ENCODE results near the gene PTPN22.

Gene PTPN22

DNA sequence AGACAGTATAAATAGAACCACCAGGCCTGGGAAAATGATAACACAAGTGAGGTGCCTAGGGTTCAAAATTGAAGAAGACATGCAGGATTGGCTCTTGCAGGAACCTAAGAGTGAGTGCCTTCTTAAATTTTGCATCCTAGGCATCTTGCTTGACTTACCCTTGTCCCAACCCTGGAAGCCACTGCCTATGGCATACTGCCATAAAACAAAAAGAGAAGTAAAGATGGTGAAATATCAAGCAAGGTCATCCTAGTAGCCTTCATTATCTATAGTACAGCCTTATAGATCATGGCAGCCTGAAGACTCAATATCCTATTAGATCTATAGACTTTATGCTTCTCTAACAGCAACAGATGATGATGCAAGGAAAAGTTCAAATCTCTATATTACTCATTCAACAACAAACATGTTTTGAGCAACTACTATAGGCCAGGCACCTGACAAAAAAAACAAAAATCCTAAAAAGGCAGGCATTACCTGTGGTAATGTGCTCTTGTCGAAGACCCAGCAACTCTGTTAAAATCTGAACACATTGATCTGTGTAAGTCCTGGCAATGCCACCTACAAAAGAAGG lies 26.8 kb upstream of the PTPN22 start:
- ATAC-seq (peak; percentile 58), DNase-seq (ENCODE audit: low spot score in 2 of 2) (no peak)
- peak overlapping the region; percentile 77 for H3K27ac Mint-ChIP-seq
- no peak overlapping the region for H3K4me3 Mint-ChIP-seq
- H3K36me3 Mint-ChIP-seq: peaks cover 95% of the 10 kb centered on the region
- H3K4me1 Mint-ChIP-seq: peaks cover 55% of the 10 kb centered on the region
- no peaks in the 10 kb centered on the region for H3K9me3 Mint-ChIP-seq

DNA sequence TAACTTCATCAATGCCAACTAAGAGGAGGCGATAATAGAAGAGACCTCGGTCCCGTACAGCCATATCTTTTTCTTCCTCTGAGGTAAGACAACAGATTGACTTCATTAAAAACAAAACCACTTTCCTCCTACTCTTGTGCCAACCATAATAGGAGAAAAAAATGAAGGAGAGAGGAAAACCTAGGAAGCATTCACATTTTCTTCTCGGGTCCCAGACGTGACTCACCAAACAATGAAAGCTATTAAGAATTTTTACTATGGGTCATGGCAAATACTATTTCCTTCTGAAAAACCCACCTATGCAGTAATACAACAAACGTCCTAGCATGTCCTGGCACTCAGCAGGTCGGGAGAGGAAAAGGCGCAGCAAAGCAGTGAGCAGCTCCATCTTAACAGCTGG lies 24.4 kb upstream of the PTPN22 start:
- Mint-ChIP-seq H3K4me1 (peaks cover 32% of the 10 kb centered on the region), H3K36me3 (peaks cover 71% of the 10 kb centered on the region), H3K9me3 (no peaks in the 10 kb centered on the region), H3K4me3 (no peak overlapping the region), H3K27ac (peak overlapping the region; percentile 54)
- no peak for ATAC-seq
- DNase-seq (ENCODE audit: low spot score in 2 of 2): no peak

DNA sequence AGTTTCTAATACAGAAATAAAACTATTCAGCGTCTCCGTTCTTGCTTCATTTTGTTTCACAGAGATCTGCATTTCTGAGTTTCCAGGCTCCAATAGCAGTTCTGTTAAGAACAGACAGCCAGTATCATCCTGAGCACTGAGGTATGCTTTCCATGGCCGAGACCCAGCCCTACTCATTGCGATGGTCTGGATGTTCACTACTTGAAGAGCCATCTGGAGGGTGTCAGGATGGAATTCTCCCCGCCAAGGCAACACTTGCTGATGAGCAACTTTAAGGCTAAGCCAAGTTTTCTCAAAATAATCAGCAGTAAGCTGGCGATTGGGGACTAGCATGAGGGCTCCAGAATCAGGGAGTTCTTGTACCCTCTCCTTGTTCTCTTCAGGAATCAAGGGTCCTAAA lies 23.6 kb upstream of the PTPN22 start:
- Mint-ChIP-seq H3K9me3 (no peaks in the 10 kb centered on the region), H3K27ac (no peak overlapping the region), H3K4me3 (no peak overlapping the region), H3K36me3 (peaks cover 69% of the 10 kb centered on the region), H3K4me1 (peaks cover 29% of the 10 kb centered on the region)
- DNase-seq (ENCODE audit: low spot score in 2 of 2): no peak
- ATAC-seq: no peak

DNA sequence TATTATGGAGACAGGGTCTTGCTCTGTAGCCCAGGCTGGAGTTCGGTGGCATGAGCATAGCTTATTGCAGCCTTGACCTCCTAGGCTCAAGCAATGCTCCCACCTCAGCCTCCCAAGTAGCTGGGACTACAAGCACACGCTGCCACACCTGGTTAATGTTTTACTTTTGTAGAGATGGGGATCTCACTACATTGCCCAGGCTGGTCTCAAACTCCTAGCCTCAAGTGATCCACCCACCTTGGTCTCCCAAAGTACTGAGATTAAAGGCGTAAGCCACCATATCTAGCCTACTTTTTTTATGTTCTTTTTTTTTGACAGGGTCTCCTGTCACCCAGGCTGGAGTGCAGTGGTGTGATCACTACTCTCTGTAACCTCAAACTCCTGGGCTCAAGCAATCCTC lies 21.8 kb upstream of the PTPN22 start:
- peaks cover 11% of the 10 kb centered on the region for H3K4me1 Mint-ChIP-seq
- no peaks in the 10 kb centered on the region for H3K9me3 Mint-ChIP-seq
- DNase-seq (ENCODE audit: low spot score in 2 of 2) (no peak), ATAC-seq (no peak)
- H3K36me3 Mint-ChIP-seq: peaks cover 50% of the 10 kb centered on the region
- peak overlapping the region; percentile 3 for H3K27ac Mint-ChIP-seq
- H3K4me3 Mint-ChIP-seq: no peak overlapping the region

DNA sequence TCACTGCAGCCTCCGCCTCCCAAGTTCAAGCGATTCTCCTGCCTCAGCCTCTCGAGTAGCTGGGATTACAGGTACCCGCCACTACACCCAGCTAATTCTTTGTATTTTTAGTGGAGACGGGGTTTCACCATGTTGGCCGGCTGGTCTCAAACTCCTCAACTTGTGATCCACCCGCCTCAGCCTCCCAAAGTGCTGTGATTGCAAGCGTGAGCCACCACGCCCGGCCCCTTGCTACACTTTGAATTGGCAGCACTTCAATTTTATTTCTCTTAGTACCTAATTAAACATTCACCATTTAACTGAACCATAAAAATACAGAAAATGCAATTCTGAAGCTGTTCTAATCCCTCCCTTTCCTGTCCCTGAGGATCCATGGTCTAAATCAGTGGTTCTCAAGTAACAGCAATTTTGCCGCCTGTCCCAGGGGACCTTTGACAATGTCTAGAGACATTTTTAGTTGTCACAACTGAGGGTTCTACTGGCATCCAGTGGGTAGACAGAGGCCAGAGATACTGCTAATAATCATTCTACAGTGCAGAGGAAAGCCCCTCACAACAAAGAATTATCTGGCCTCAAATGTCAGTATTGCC lies 20.2 kb upstream of the PTPN22 start:
- no peaks in the 10 kb centered on the region for H3K9me3 Mint-ChIP-seq
- no peak overlapping the region for H3K27ac Mint-ChIP-seq
- H3K4me3 Mint-ChIP-seq: no peak overlapping the region
- ATAC-seq (no peak), DNase-seq (ENCODE audit: low spot score in 2 of 2) (no peak)
- H3K4me1 Mint-ChIP-seq: peaks cover 5% of the 10 kb centered on the region
- H3K36me3 Mint-ChIP-seq: peaks cover 35% of the 10 kb centered on the region

DNA sequence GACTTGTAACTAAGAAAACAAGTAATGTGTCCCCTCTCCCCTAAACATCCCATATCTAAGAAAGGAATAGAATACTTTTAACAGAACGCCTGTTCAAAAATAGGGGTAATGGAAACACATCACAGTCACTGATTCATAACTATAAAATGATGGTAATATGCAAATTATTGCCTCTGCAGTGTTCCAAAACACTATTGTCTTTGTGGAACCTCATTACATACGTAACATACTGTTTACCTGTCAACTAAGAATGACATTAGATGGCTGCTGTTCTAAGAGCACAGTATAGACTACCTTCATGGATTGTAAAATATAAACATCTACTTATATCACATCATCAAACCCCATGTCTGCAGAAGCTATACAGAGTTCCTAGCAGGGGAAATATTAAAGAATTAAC lies 19.3 kb upstream of the PTPN22 start:
- Mint-ChIP-seq H3K27ac (peak overlapping the region; percentile 3), H3K9me3 (no peaks in the 10 kb centered on the region), H3K4me3 (no peak overlapping the region)

DNA sequence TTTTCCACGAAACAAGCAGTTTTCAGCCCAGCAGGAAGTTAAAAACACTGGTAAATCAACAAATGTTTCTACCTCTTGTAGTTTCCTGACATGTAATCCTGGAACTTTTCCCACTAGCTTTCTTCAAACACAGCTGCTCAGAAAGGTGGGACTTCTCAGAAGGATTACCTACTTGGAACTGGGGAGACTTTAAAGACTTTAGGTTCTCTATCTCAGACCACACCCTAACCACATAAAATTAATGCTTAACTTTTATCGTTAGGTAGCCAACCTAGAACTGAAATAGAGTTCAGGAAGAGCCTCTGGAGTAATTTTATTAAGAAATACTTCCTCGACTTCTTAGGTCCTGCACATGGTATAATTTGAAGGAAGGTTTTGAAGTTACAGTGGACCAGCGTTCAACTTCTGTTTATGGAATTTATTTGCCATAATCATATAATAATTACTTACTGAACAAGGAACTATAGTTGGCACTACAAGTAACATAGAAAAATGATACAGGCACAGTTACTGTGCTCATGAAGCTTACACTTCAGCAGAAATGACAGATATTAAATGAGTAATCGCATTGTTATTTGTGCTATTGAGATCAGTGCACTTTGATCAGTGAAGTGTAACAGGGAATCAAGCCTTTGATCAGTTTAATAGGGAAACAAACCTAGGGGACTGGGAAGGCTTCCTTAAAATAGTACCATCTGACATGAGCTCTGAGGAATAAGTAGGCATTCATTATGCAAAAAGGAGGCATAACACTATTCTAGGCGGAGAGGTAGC lies 16.1 kb upstream of the PTPN22 start, which contains the start of gene BCL2L15:
BCL2L15 (minus strand) TSS at position 180 of the 774 bp plus-strand sequence. CDS start 206 bp downstream, outside the sequence.
- ATAC-seq (no peak), DNase-seq (ENCODE audit: low spot score in 2 of 2) (no peak)
- H3K36me3 Mint-ChIP-seq: peaks cover 6% of the 10 kb centered on the region
- H3K4me3 Mint-ChIP-seq: no peak within 1 kb of the TSS
- H3K27ac Mint-ChIP-seq: no peak within 1 kb of the TSS
- H3K9me3 Mint-ChIP-seq: no peaks in the 10 kb centered on the region
- H3K4me1 Mint-ChIP-seq: peaks cover 5% of the 10 kb centered on the region

More for the DNA sequence above, 19.3 kb upstream of the PTPN22 start:
- DNase-seq (ENCODE audit: low spot score in 2 of 2) (no peak), ATAC-seq (no peak)
- Mint-ChIP-seq H3K36me3 (peaks cover 26% of the 10 kb centered on the region), H3K4me1 (peaks cover 5% of the 10 kb centered on the region)

DNA sequence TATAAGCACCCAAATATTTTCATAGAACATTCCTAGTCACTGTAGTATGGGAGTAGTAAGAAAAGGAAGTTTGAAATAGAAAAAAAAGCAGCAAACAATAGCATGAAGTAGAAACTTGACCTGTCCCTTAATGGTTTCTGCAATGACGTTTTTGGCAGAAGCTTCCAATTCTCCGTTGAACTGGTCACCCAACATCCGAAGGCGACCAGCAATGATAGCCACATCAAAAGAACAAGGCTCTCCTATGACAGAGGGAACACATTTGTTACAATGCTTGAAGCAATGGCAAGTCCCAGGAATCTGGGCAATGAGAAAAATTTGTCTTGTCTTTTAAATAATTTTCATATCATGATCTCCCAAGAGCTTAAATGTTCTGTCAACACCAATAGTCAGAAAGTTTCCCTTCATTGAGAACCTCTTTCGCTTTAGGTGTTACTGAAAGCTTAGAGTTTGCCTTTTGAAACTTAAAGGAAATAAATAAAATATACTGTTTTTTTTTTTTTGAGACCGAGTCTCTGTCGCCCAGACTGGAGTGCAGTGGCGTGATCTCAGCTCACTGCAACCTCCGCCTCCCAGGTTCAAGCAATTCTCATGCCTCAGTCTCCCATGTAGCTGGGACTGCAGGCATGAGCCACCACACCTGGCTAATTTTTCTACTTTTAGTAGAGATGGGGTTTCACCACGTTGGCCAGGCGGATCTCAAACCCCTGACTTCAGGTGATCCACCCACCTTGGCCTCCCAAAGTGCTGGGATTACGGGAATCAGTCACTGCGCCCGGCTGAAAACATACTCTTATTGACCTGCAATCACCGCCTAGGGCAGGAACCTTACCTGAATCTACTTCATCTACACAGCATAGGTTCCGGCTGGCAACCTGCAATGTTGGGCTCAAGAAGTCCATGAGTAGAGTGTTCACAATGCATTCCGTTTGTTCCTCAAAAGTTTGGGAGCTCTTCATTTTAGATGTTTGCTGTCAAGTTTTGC lies 15.2 kb upstream of the PTPN22 start:
- Mint-ChIP-seq H3K4me3 (no peak overlapping the region), H3K4me1 (peaks cover 7% of the 10 kb centered on the region), H3K36me3 (peaks cover 6% of the 10 kb centered on the region), H3K27ac (no peak overlapping the region), H3K9me3 (no peaks in the 10 kb centered on the region)
- ATAC-seq (no peak), DNase-seq (ENCODE audit: low spot score in 2 of 2) (no peak)

DNA sequence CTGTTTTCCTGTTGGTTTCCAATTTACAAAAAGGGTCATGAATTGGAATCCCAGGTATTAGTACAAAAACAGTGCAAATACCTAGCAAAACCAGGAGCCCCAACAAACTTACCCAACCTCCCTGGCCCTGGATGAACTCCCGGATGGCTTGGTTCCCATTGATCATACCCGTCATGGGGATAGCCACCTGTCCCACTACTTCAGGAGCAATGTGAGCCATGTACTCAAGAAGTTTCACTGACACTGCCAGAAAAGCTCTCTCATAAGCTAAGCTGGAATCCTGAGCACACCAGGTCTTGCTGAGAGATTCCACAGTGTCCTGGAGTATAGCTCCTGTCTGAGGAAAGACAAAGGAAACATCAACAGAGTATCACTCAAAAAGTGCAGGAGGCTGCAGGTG lies 10.1 kb upstream of the PTPN22 start:
- H3K36me3 Mint-ChIP-seq: no peaks in the 10 kb centered on the region
- peaks cover 24% of the 10 kb centered on the region for H3K4me1 Mint-ChIP-seq
- ATAC-seq (no peak), DNase-seq (ENCODE audit: low spot score in 2 of 2) (no peak)
- H3K4me3 Mint-ChIP-seq: no peak overlapping the region
- peak overlapping the region; percentile 90 for H3K27ac Mint-ChIP-seq
- H3K9me3 Mint-ChIP-seq: no peaks in the 10 kb centered on the region

DNA sequence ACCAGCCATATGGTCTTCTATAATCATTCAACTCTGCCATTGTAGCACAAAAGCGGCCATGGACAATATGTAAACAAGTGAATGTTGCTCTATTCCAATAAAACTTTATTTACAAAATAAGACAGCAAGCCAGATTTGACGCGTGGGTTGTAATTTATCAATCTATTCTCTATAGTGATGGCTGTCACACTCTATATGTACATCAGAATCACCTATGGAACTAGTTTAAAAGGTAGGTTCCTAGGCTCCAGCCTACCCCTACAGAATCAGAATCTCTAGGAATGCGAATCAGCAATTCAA lies 8.2 kb upstream of the PTPN22 start:
- Mint-ChIP-seq H3K27ac (peak overlapping the region; percentile 90), H3K4me1 (peaks cover 42% of the 10 kb centered on the region), H3K36me3 (no peaks in the 10 kb centered on the region), H3K4me3 (peak overlapping the region; percentile 51), H3K9me3 (no peaks in the 10 kb centered on the region)
- ATAC-seq: no peak
- no peak for DNase-seq (ENCODE audit: low spot score in 2 of 2)

DNA sequence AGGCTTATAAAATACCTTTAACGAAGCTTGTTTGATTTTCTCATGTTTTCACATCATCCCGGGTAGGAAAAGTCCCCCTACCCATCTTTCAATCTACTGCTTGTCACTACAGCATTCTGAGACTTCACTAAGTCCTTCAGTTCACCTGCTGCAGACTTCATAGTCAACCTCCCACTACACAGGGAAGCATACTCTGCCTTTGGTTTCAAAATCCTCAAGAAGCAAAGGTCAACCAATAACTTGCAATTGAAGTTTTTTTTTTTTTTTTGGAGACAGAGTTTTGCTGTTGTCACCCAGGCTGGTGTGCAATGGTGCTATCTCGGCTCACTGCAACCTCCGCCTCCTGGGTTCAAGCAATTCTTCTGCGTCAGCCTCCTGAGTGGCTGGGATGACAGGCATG lies 4.7 kb upstream of the PTPN22 start:
- Mint-ChIP-seq H3K9me3 (no peaks in the 10 kb centered on the region), H3K27ac (peak overlapping the region; percentile 85), H3K4me1 (peaks cover 56% of the 10 kb centered on the region), H3K36me3 (peaks cover 8% of the 10 kb centered on the region), H3K4me3 (peak overlapping the region; percentile 40)
- ATAC-seq (no peak), DNase-seq (ENCODE audit: low spot score in 2 of 2) (no peak)

DNA sequence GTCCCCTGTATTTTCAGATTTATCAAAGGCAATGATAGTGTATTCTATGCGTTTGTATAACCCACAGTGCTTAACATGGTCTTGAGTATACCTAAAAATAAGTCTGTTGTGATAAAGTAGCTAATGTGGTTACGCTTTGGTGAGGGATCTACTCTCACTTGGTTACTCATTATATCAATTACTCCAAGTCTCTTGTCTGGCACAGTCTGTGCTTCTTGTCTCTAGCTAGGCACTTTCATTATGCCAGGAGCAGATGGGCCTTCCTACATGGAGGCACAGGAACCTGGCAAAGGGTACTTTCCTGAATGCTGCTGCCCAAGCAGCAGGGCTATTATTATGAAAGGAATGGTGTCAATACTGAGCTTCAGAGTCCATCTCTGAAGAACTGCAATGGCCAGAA lies 4.2 kb upstream of the PTPN22 start:
- Mint-ChIP-seq H3K4me3 (peak overlapping the region; percentile 40), H3K9me3 (no peaks in the 10 kb centered on the region), H3K4me1 (peaks cover 56% of the 10 kb centered on the region), H3K27ac (peak overlapping the region; percentile 85), H3K36me3 (peaks cover 10% of the 10 kb centered on the region)
- DNase-seq (ENCODE audit: low spot score in 2 of 2) (no peak), ATAC-seq (peak; percentile 52)

DNA sequence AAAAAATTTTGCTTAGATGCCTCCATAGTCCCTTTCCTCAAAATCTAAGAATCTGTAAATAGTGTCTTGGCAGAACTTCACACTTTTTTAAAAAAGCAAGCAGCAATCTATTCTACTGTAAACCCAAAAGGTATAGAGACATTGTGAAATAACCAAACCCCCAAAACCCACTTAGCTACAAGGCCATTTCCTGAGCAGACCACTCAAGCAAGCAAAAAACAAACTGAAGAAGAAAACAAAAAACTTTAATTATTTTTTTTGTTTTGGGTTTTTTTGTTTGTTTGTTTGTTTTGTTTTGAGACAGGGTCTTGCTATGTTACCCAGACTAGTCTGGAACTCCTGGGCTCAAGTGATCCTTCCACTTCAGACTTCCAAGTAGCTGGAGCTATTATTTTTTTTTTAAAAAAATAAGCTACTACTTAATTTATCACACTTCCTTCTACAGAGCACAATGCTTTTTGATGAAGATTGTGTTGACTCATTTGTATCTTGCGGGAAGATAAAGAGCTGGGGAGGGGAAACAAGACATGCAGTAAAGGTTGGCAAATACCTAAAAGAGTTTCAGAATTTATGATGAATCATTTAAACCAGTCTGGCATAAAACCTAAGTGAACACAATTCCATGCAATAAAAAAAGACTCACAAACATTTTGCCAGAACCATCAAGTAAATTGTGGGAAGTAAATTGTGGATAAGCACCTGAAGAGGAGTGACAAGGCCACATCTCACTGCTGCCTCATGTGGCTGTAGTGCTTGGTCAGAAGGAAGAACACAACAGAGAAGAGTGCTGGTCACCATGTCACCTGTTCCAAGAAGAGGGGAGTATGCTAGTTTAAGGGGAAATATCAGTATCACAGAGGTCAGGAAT lies 2.7 kb upstream of the PTPN22 start:
- peak overlapping the region; percentile 40 for H3K4me3 Mint-ChIP-seq
- peak overlapping the region; percentile 85 for H3K27ac Mint-ChIP-seq
- H3K4me1 Mint-ChIP-seq: peaks cover 54% of the 10 kb centered on the region
- peaks cover 15% of the 10 kb centered on the region for H3K36me3 Mint-ChIP-seq
- no peaks in the 10 kb centered on the region for H3K9me3 Mint-ChIP-seq
- ATAC-seq: peak; percentile 70
- DNase-seq (ENCODE audit: low spot score in 2 of 2): no peak

DNA sequence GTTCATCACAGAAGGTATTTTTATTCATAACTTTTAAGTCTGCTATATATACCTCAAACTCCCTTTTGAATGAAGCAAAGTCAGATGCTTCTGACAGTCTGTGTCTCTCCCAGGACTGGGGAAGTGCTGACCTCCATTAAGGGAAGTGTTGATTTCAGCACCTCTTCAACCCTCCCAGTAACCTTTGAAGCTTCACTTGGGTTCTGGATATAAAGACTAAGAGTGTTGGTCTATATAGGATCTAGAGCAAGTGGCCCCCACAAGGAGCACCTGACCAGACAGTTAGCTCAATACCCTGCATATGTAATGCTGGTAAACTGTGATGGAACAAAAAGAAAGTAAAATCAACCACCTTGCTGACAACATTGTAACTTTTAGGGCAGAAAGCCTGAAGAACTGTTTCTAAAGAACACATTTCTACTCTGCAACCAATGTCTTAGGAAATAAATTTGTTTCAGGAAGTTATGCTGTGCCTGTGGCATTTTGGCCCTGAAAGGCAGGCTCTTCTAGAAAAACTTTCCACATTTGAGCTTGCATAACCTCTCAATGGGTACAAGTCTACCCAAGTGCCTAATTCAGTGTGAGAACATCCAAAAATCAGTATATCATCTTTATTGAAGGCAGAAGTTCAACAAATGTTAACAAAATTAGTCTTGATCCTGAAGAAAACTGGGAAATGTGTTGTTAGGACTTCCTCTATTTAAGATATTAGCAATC lies 865 bp upstream of the PTPN22 start:
- ATAC-seq: peak; percentile 2
- peak overlapping the region; percentile 95 for H3K27ac Mint-ChIP-seq

More for the DNA sequence above, 865 bp upstream of the PTPN22 start:
- no peaks in the 10 kb centered on the region for H3K9me3 Mint-ChIP-seq
- H3K4me3 Mint-ChIP-seq: peak overlapping the region; percentile 78
- H3K36me3 Mint-ChIP-seq: peaks cover 32% of the 10 kb centered on the region
- peaks cover 52% of the 10 kb centered on the region for H3K4me1 Mint-ChIP-seq
- DNase-seq (ENCODE audit: low spot score in 2 of 2): no peak
